Keratinocyte (primary cell): ENCODE measurements around the gene LRP1B.

ENCODE experiments used
- CTCF ChIP-seq, 3 experiments: IDR thresholded peaks in 1 of 3; conservative IDR thresholded peaks in 1 of 3; optimal IDR thresholded peaks in 1 of 3; 2 replicates in 2 of 3; 3 replicates in 1 of 3; pipeline versions ENCODE3 to v1.5.1; 2011; ENCODE audit warnings: low read length in 3 of 3, mild to moderate bottlenecking in 3 of 3, moderate library complexity in 2 of 3, control low read depth in 1 of 3, inconsistent platforms in 1 of 3; ENCODE audit not compliant: insufficient read depth in 2 of 3; ENCODE audit errors: extremely low read depth in 1 of 3
- EZH2 ChIP-seq: IDR thresholded peaks from one replicate; pipeline ENCODE4 v1.6.1; 2012; ENCODE audit warnings: inconsistent platforms, mild to moderate bottlenecking, low read length, moderate library complexity

- TF ChIP-seq CTCF (optimal IDR thresholded peaks at IDR 0.05 in 1 of 3, IDR thresholded peaks at IDR 0.05 in 1 of 3, conservative IDR thresholded peaks at IDR 0.05 in 1 of 3; ENCODE audit: extremely low read depth in 1 of 3, insufficient read depth in 2 of 3, low read length in 3 of 3) (no peak), EZH2 (no peak)
These were observed 1822.1 kb downstream of the LRP1B start for GRCh38 chr2:140308706-140309105.
